A673 (cell line): ENCODE data around the gene TXNRD2.

ENCODE experiments used
- CTCF ChIP-seq: fragments of 300-800, 200-600 bp; sonication (generic); conservative IDR thresholded peaks from 2 replicates; pipeline ENCODE4 v1.5.1; 2017; ENCODE audit warnings: low read depth, mild to moderate bottlenecking, antibody characterized with exemption, low read length, moderate library complexity, mixed read lengths
- EZH2 ChIP-seq: fragments of 200-600 bp; sonication (generic); IDR thresholded peaks from 2 replicates; pipeline ENCODE4 v1.6.1; 2017; ENCODE audit warnings: borderline replicate concordance, low read depth, mild to moderate bottlenecking, mixed read lengths, antibody characterized with exemption, low read length; ENCODE audit not compliant: poor library complexity, severe bottlenecking

GRCh38 chr22:19960491-19961200, 19.0 kb upstream of the TXNRD2 start:
- no peak for TF ChIP-seq CTCF
- TF ChIP-seq EZH2 = no peak
